CD14-positive monocyte (primary cell): ENCODE measurements around the gene TNFAIP8L3. TPM values are rescaled to one million over a fixed set of nuclear protein-coding genes. Genes with fewer than 3 reads are reported as not detected.

Source experiments
- DNase-seq, 3 donors: peaks; one replicate each; pipeline ENCODE4 v3.0.0-alpha.2; 2011 to 2022
- H2AFZ ChIP-seq: 2 replicates; pipeline ENCODE4 v1.6.0; 2012; ENCODE audit warnings: mild to moderate bottlenecking, low read depth, low read length, inconsistent platforms; ENCODE audit not compliant: insufficient read depth, poor library complexity, severe bottlenecking
- H3K27ac ChIP-seq, 2 donors: 1 replicate in 1 of 2; 2 replicates in 1 of 2; pipeline ENCODE4 v1.5.1; 2012 to 2013; ENCODE audit warnings: low read length in 2 of 2, control low read depth in 1 of 2, inconsistent platforms in 1 of 2, low read depth in 1 of 2, mild to moderate bottlenecking in 1 of 2
- H3K27me3 ChIP-seq, 2 donors: one replicate each; pipeline versions ENCODE4 v1.6.0 to v1.6.1; 2011 to 2013; ENCODE audit warnings: low read length in 2 of 2; ENCODE audit not compliant: control insufficient read depth in 2 of 2, insufficient read depth in 2 of 2
- H3K36me3 ChIP-seq, 2 donors: replicated peaks in 1 of 2; 1 replicate in 1 of 2; 2 replicates in 1 of 2; pipeline versions ENCODE4 v1.5.1 to v1.6.1; 2012 to 2013; ENCODE audit warnings: low read length in 2 of 2, control low read depth in 1 of 2, inconsistent platforms in 1 of 2, mild to moderate bottlenecking in 1 of 2; ENCODE audit not compliant: insufficient read depth in 2 of 2, control insufficient read depth in 1 of 2
- H3K4me1 ChIP-seq, 2 donors: 1 replicate in 1 of 2; 2 replicates in 1 of 2; pipeline versions ENCODE4 v1.5.1 to v1.6.1; 2012 to 2013; ENCODE audit warnings: low read length in 2 of 2, control low read depth in 1 of 2, inconsistent platforms in 1 of 2, mild to moderate bottlenecking in 1 of 2, moderate library complexity in 1 of 2; ENCODE audit not compliant: insufficient read depth in 2 of 2, control insufficient read depth in 1 of 2
- H3K4me2 ChIP-seq: replicated peaks from 2 replicates; pipeline ENCODE3; 2012; ENCODE audit warnings: low read length, moderate library complexity, mild to moderate bottlenecking; ENCODE audit not compliant: poor library complexity, severe bottlenecking; ENCODE audit errors: extremely low read depth
- H3K4me3 ChIP-seq, 3 experiments: fragments of 200-600 bp in 1 of 3; sonication (generic) in 1 of 3; replicated peaks in 1 of 3; 1 replicate in 2 of 3; 2 replicates in 1 of 3; pipeline ENCODE4 v1.5.1; 2011 to 2013; ENCODE audit warnings: low read length in 3 of 3, mild to moderate bottlenecking in 3 of 3, control low read depth in 2 of 3, low read depth in 2 of 3, inconsistent platforms in 1 of 3, moderate library complexity in 1 of 3
- H3K79me2 ChIP-seq: 2 replicates; pipeline ENCODE4 v1.6.0; 2012; ENCODE audit warnings: mild to moderate bottlenecking, control low read depth, inconsistent platforms, low read length, moderate library complexity; ENCODE audit not compliant: insufficient read depth
- H3K9ac ChIP-seq: 2 replicates; pipeline ENCODE4 v1.6.0; 2017; ENCODE audit warnings: low read length, mild to moderate bottlenecking; ENCODE audit not compliant: insufficient read depth, poor library complexity, severe bottlenecking
- H3K9me3 ChIP-seq, 2 donors: replicated peaks in 1 of 2; 1 replicate in 1 of 2; 2 replicates in 1 of 2; pipeline versions ENCODE4 v1.5.1 to v1.6.1; 2012 to 2013; ENCODE audit warnings: low read length in 2 of 2, control low read depth in 1 of 2; ENCODE audit not compliant: control insufficient read depth in 1 of 2, insufficient read depth in 1 of 2
- H4K20me1 ChIP-seq: 2 replicates; pipeline ENCODE4 v1.6.0; 2012; ENCODE audit warnings: mild to moderate bottlenecking, low read length, control low read depth, moderate library complexity; ENCODE audit not compliant: insufficient read depth
- H3K27ac Mint-ChIP-seq, 7 donors: one replicate each; pipeline ENCODE4 v1.8.0; 2020; ENCODE audit warnings: mild to moderate bottlenecking in 7 of 7, mixed read lengths in 7 of 7, moderate library complexity in 6 of 7, inconsistent platforms in 2 of 7
- H3K27me3 Mint-ChIP-seq, 3 donors: one replicate each; pipeline ENCODE4 v1.8.0; 2021 to 2022; ENCODE audit warnings: low read depth in 3 of 3, mild to moderate bottlenecking in 3 of 3, mixed read lengths in 3 of 3, moderate library complexity in 3 of 3, inconsistent platforms in 1 of 3
- H3K36me3 Mint-ChIP-seq, 2 donors: one replicate each; pipeline ENCODE4 v1.8.0; 2020; ENCODE audit warnings: mixed read lengths in 2 of 2, inconsistent platforms in 1 of 2, mild to moderate bottlenecking in 1 of 2
- H3K4me1 Mint-ChIP-seq: one replicate; pipeline ENCODE4 v1.8.0; 2020; ENCODE audit warnings: mild to moderate bottlenecking, mixed read lengths
- H3K4me3 Mint-ChIP-seq, 2 donors: one replicate each; pipeline ENCODE4 v1.8.0; 2020; ENCODE audit warnings: mild to moderate bottlenecking in 2 of 2, mixed read lengths in 2 of 2, moderate library complexity in 1 of 2
- H3K9me3 Mint-ChIP-seq, 7 donors: one replicate each; pipeline ENCODE4 v1.8.0; 2020 to 2022; ENCODE audit warnings: mixed read lengths in 7 of 7, mild to moderate bottlenecking in 6 of 7, moderate library complexity in 6 of 7, inconsistent platforms in 2 of 7
- WGBS: methylation state at CpG from one replicate; pipeline ENCODE4 v1.1.5; 2013; ENCODE audit warnings: missing lambda C conversion rate; ENCODE audit not compliant: insufficient coverage; 5-methylcytosine and 5-hydroxymethylcytosine counted together
- intact Hi-C, 2 donors: fragments of 100-400 bp; cut with micrococcal nuclease; formaldehyde crosslinking; loops; one replicate each; pipeline versions ENCODE4 v1.15.0 to v1.15.1; 2023
- polyA plus RNA-seq, 3 donors: library from polyadenylated mRNA; depleted of rRNA in 1 of 3; unstranded in 2 of 3; stranded (reverse) in 1 of 3; fragments of 300-500 nt in 2 of 3; fragments of >200 nt in 1 of 3; fragmentation: Illumina TruSeq in 2 of 3; gene quantifications; 1 replicate in 2 of 3; 2 replicates in 1 of 3; pipeline ENCODE4 v1.2.3, GENCODE V29; 2012 to 2021
- TF ChIP-seq, protein P1 (sequence below): fragments of 200-600 bp; IDR thresholded peaks from one replicate; pipeline ENCODE4 v1.8.0; 2022; ENCODE audit warnings: antibody characterized with exemption, mild to moderate bottlenecking

Gene TNFAIP8L3
- polyA plus RNA-seq, 3 donors, result not detected

DNA sequence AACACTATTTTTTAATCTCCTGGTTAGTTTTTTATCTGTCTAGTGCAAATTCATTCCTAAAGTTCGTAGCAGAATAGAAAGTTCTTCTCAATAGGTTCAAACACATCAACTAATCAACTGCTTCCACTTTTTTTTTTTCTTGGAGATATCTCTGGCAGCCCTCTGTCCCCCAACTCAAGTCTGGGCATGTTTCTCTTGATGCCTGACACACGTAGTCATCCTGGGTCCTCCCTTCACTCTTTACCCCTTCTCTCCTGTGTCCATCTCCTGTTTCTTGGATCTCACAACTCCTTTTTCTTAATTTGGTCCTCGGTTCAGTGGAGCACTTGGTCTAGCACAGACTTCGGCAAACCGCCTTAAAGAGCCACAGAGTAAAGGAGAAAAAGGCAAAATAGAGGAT is 14.4 kb downstream of the TNFAIP8L3 start:
- Histone ChIP-seq H3K27me3 (peaks cover 0 to 3% of the 10 kb centered on the region in 2 donors), H3K79me2 (no peaks in the 10 kb centered on the region), H3K4me2 (no peak overlapping the region), H4K20me1 (no peaks in the 10 kb centered on the region), H2AFZ (no peak overlapping the region), H3K9ac (no peak overlapping the region), H3K4me3 (no peak overlapping the region), H3K36me3 (no peaks in the 10 kb centered on the region), H3K4me1 (peaks cover 19 to 25% of the 10 kb centered on the region in 2 donors), H3K9me3 (no peaks in the 10 kb centered on the region), H3K27ac (no peak overlapping the region)
- peaks cover 0 to 2% (median 0%) of the 10 kb centered on the region in 7 donors for H3K9me3 Mint-ChIP-seq
- DNase-seq, result no peak
- intact Hi-C loops, result no loop called here
- H3K27me3 Mint-ChIP-seq, result peaks cover 7 to 27% (median 11%) of the 10 kb centered on the region in 3 donors
- no peak overlapping the region for H3K27ac Mint-ChIP-seq
- H3K4me1 Mint-ChIP-seq, result peaks cover 26% of the 10 kb centered on the region
- TF ChIP-seq, protein P1, sequence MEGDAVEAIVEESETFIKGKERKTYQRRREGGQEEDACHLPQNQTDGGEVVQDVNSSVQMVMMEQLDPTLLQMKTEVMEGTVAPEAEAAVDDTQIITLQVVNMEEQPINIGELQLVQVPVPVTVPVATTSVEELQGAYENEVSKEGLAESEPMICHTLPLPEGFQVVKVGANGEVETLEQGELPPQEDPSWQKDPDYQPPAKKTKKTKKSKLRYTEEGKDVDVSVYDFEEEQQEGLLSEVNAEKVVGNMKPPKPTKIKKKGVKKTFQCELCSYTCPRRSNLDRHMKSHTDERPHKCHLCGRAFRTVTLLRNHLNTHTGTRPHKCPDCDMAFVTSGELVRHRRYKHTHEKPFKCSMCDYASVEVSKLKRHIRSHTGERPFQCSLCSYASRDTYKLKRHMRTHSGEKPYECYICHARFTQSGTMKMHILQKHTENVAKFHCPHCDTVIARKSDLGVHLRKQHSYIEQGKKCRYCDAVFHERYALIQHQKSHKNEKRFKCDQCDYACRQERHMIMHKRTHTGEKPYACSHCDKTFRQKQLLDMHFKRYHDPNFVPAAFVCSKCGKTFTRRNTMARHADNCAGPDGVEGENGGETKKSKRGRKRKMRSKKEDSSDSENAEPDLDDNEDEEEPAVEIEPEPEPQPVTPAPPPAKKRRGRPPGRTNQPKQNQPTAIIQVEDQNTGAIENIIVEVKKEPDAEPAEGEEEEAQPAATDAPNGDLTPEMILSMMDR, result no peak
- H3K4me3 Mint-ChIP-seq, result peak overlapping the region in 1 of 2 donors; percentile 1
- WGBS, result 100% methylated on average over 2 of the region's 5 CpGs
- peaks cover 0 to 3% of the 10 kb centered on the region in 2 donors for H3K36me3 Mint-ChIP-seq

DNA sequence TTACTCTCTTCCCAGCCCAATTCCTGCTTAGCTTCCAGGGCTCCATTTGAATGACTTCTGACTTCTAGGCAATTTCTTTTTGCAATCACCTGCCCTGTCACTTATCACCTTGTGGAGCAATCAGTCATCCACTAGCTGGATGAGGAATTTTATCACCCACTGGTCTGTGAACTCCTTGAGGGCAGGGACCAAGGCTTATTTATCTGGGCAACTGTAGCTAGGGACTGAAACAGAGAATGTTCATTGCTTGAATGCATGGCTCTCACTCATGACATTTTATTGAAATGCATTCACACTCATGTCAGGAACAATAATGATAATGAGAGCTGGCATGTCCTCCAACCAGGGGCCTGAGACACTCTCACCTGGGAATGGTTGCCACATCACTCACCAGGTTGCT is 15.5 kb downstream of the TNFAIP8L3 start:
- no peaks in the 10 kb centered on the region for H3K36me3 ChIP-seq
- H3K79me2 ChIP-seq, result no peaks in the 10 kb centered on the region
- no peak overlapping the region for H3K4me2 ChIP-seq
- H3K4me3 ChIP-seq, result no peak overlapping the region
- no peaks in the 10 kb centered on the region for H4K20me1 ChIP-seq
- no peak overlapping the region for H2AFZ ChIP-seq
- no peak overlapping the region for H3K9ac ChIP-seq
- Mint-ChIP-seq H3K27ac (no peak overlapping the region), H3K4me3 (no peak overlapping the region), H3K36me3 (peaks cover 0 to 3% of the 10 kb centered on the region in 2 donors), H3K9me3 (peaks cover 0 to 2% (median 0%) of the 10 kb centered on the region in 7 donors), H3K4me1 (peaks cover 26% of the 10 kb centered on the region), H3K27me3 (peaks cover 7 to 33% (median 18%) of the 10 kb centered on the region in 3 donors)
- TF ChIP-seq, protein P1, result no peak
- no peaks in the 10 kb centered on the region for H3K9me3 ChIP-seq
- DNase-seq, result no peak
- peaks cover 19 to 25% of the 10 kb centered on the region in 2 donors for H3K4me1 ChIP-seq
- intact Hi-C loops, result no loop called here
- no peak overlapping the region for H3K27ac ChIP-seq
- peaks cover 0 to 6% of the 10 kb centered on the region in 2 donors for H3K27me3 ChIP-seq
